ENCODE measurements around the gene CPT1A.

DNA sequence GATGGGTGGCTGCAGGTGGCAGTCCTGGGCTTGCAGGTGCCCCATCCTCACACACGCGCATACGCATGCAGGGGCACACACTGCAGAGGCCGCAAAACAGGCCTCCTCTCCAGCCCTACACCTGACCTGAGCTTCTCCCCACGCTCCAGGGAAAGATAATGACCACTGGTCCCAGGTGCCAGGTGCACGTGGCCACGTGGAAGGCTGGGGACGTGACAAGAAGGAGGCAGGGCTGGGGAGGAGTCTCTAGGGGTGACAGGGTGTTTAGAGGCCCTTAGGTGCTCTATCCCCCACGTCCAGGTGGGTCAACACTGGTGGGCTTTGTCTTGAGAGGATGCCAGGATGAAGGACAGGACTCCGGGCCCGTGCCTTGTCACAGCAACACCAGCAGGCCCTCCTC is 23.5 kb upstream of the CPT1A start:
- TF ChIP-seq POLR2A (IDR thresholded peaks at IDR 0.05; ENCODE audit: extremely low read depth, insufficient read length), result no peak
- TF ChIP-seq, protein P1, sequence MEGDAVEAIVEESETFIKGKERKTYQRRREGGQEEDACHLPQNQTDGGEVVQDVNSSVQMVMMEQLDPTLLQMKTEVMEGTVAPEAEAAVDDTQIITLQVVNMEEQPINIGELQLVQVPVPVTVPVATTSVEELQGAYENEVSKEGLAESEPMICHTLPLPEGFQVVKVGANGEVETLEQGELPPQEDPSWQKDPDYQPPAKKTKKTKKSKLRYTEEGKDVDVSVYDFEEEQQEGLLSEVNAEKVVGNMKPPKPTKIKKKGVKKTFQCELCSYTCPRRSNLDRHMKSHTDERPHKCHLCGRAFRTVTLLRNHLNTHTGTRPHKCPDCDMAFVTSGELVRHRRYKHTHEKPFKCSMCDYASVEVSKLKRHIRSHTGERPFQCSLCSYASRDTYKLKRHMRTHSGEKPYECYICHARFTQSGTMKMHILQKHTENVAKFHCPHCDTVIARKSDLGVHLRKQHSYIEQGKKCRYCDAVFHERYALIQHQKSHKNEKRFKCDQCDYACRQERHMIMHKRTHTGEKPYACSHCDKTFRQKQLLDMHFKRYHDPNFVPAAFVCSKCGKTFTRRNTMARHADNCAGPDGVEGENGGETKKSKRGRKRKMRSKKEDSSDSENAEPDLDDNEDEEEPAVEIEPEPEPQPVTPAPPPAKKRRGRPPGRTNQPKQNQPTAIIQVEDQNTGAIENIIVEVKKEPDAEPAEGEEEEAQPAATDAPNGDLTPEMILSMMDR (IDR thresholded peaks at IDR 0.05; ENCODE audit: low read depth, low read length), result no peak
- TF ChIP-seq, protein P2, sequence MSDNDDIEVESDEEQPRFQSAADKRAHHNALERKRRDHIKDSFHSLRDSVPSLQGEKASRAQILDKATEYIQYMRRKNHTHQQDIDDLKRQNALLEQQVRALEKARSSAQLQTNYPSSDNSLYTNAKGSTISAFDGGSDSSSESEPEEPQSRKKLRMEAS (IDR thresholded peaks at IDR 0.05; ENCODE audit: low read depth, low read length), result no peak
